ENCODE measurements around the gene VPS37D.
A peak's percentile ranks its signal among the peaks of the same experiment; 100 is the strongest.
"Not testable (repeated sequence)": the region's sequence is repeated elsewhere in the genome, so short reads cannot be mapped to it uniquely, and the experiment has no call there.

The VPS37D gene

DNA sequence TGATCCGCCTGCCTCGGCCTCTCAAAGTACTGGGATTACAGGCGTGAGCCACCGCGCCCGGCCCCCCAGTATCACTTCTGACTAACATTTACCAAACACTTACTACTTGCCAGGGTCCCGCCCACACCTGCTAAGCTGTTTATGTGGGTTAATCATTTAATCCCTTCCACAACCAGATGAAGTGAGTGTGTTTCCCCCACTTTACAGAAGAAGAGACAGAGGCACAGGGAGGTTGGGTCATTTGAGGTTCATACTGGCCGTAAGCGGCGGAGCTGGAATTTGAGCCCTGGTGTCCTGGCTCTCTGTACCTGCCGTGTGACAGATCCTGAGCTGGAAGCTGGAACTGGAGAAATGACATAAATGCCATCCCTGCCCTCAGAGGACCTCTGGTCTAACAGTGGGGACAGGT, 15.1 kb upstream of the VPS37D start:
- H3K4me3 ChIP-seq (replicated peaks; ENCODE audit: low read depth, low read length) = no peak overlapping the region
- TF ChIP-seq CTCF (IDR thresholded peaks at IDR 0.05; ENCODE audit: low read depth, low read length, missing control alignments) = no peak
- DNase-seq (ENCODE audit: extremely low read depth, low read depth) = no peak

- H3K4me3 ChIP-seq (replicated peaks; ENCODE audit: low read depth, low read length); DNase-seq (ENCODE audit: extremely low read depth, low read depth): not testable (repeated sequence)
Measured at GRCh38 chr7:73655309-73655708, 12.3 kb upstream of the VPS37D start.

- TF ChIP-seq CTCF (IDR thresholded peaks at IDR 0.05; ENCODE audit: low read depth, low read length, missing control alignments) = no peak
- DNase-seq (ENCODE audit: extremely low read depth, low read depth) = no peak
- no peak overlapping the region for H3K4me3 ChIP-seq (replicated peaks; ENCODE audit: low read depth, low read length)
Measured at GRCh38 chr7:73659983-73660382, 7.6 kb upstream of the VPS37D start.

- DNase-seq (ENCODE audit: extremely low read depth, low read depth); H3K4me3 ChIP-seq (replicated peaks; ENCODE audit: low read depth, low read length): not testable (repeated sequence)
Measured at GRCh38 chr7:73660594-73660993, 7.0 kb upstream of the VPS37D start.

DNA sequence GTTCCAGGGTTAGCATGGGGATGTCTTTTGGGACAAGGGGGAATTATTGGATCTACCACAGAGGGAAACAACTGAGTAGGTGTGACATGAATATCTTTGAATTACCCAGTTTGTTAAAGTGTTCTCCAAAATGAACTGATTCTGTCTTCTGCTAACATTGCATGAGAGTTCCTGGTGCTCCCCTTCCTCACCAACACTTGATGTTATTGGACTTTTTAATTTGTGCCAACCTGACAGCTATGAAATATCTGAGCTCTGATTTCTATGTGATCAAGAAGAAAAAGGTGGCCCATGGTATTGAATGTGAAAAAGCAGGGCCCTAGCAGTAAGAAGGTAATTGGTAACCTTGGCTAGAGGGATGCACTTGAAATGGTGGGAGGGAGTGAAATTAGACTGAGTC, 4.6 kb upstream of the VPS37D start:
- H3K4me3 ChIP-seq (replicated peaks; ENCODE audit: low read depth, low read length) = no peak overlapping the region
- TF ChIP-seq CTCF (IDR thresholded peaks at IDR 0.05; ENCODE audit: low read depth, low read length, missing control alignments) = no peak
- no peak for DNase-seq (ENCODE audit: extremely low read depth, low read depth)

GRCh38 chr7:73668103-73668885, 663 bp downstream of the VPS37D start:
- no peak for TF ChIP-seq CTCF (IDR thresholded peaks at IDR 0.05; ENCODE audit: low read depth, low read length, missing control alignments)
- DNase-seq (ENCODE audit: extremely low read depth, low read depth) = no peak
- H3K4me3 ChIP-seq (replicated peaks; ENCODE audit: low read depth, low read length) = peak overlapping the region; percentile 50

GRCh38 chr7:73668886-73669230, 1.2 kb downstream of the VPS37D start:
- no peak for TF ChIP-seq CTCF (IDR thresholded peaks at IDR 0.05; ENCODE audit: low read depth, low read length, missing control alignments)
- no peak for DNase-seq (ENCODE audit: extremely low read depth, low read depth)
- peak overlapping the region; percentile 50 for H3K4me3 ChIP-seq (replicated peaks; ENCODE audit: low read depth, low read length)

DNA sequence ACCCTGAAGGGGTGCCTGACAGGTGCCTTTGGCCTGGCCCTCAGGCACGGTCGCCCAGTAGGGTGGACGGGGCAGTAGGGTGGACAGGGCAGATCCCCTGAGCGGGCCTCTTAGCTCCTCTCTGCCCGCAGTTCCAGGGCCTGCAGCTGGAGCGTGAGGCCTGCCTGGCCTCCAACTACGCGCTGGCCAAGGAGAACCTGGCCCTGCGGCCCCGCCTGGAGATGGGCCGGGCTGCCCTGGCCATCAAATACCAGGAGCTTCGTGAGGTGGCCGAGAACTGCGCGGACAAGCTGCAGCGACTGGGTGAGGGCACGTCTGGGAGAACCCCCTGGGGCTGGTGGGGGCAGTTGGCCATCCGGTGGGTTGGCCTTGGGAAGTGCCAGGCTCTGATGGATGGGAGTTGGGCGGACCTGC, 1.7 kb downstream of the VPS37D start:
- DNase-seq (ENCODE audit: extremely low read depth, low read depth) = no peak
- no peak overlapping the region for H3K4me3 ChIP-seq (replicated peaks; ENCODE audit: low read depth, low read length)
- no peak for TF ChIP-seq CTCF (IDR thresholded peaks at IDR 0.05; ENCODE audit: low read depth, low read length, missing control alignments)
